Measurements from ENCODE around the gene PTPRD.

GRCh38 chr9:10146517-10147331 is 466.1 kb downstream of the PTPRD start:
- TF ChIP-seq, protein P1, sequence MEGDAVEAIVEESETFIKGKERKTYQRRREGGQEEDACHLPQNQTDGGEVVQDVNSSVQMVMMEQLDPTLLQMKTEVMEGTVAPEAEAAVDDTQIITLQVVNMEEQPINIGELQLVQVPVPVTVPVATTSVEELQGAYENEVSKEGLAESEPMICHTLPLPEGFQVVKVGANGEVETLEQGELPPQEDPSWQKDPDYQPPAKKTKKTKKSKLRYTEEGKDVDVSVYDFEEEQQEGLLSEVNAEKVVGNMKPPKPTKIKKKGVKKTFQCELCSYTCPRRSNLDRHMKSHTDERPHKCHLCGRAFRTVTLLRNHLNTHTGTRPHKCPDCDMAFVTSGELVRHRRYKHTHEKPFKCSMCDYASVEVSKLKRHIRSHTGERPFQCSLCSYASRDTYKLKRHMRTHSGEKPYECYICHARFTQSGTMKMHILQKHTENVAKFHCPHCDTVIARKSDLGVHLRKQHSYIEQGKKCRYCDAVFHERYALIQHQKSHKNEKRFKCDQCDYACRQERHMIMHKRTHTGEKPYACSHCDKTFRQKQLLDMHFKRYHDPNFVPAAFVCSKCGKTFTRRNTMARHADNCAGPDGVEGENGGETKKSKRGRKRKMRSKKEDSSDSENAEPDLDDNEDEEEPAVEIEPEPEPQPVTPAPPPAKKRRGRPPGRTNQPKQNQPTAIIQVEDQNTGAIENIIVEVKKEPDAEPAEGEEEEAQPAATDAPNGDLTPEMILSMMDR (IDR thresholded peaks at IDR 0.05): no peak
- TF ChIP-seq POLR2AphosphoS5 (IDR thresholded peaks at IDR 0.05): no peak
